Fibroblast of lung (primary cell): ENCODE results near the gene SEMA5A.

Source experiments
- CTCF ChIP-seq, 2 donors: IDR thresholded peaks in 1 of 2; conservative IDR thresholded peaks in 1 of 2; 1 replicate in 1 of 2; 2 replicates in 1 of 2; pipeline ENCODE4 v1.5.1; 2011 to 2012; ENCODE audit warnings: low read length in 2 of 2, control low read depth in 1 of 2, inconsistent platforms in 1 of 2, low read depth in 1 of 2, mild to moderate bottlenecking in 1 of 2
- EZH2 ChIP-seq: IDR thresholded peaks from 2 replicates; pipeline ENCODE4 v1.5.1; 2012; ENCODE audit warnings: low read length, control low read depth, mild to moderate bottlenecking; ENCODE audit errors: missing control alignments

GRCh38 chr5:9264301-9264700 lies 281.6 kb downstream of the SEMA5A start:
- TF ChIP-seq CTCF (conservative IDR thresholded peaks at IDR 0.05 in 1 of 2, IDR thresholded peaks at IDR 0.05 in 1 of 2; ENCODE audit: low read depth in 1 of 2, low read length in 2 of 2) (no peak), EZH2 (no peak)
